Measurements from ENCODE around the gene CDKAL1.
"Not testable (repeated sequence)": the region's sequence is repeated elsewhere in the genome, so short reads cannot be mapped to it uniquely, and the experiment has no call there.

CDKAL1 gene

DNA sequence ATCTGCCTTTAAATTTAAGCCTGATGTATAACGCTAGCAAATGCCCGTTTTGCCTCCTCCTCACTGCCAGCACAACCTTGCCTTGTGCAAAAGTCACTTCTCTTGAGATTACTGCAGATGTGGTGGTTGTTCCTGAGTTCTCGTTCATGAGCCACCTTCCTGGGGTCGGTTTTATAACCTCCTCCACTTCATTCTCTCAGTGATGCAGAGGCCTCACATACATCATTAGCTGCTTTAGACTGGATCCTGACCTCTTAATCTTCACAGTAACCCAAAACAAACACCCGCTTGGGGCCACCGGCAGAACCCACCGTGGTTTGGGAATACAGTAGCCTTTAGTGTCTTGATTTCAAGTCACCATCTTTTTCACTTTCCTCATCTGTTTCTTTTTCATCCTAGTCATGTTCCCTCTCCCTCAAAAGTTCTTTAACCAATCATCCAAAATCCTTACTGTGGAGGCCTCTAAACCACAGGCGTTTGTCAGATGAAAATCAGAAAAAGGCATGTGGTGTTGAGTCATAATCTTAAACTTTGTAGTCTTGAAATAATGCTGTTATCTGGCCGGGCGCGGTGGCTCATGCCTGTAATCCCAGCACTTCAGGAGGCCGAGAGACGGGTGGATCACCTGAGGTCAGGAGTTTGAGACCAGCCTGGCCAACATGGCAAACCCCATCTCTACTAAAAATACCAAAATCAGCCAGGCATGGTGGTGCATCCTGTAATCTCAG, 629.0 kb downstream of the CDKAL1 start:
- DNase-seq, result no peak

DNA sequence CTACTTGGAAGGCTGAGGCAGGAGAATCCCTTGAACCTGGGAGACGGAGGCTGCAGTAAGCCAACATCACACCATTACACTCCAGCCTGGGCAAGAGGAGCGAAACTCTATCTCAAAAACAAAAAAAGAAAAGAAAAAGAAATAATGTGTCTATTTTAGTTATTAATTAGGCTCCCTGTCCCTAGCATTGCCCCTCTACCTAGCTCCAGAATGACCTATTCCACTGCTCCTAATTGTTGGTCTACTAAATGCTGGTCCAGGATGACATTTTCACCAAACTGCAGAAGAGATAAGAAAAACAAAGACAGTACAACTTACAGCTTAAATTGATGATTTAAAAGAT, 629.6 kb downstream of the CDKAL1 start:
- no peak for DNase-seq

DNA sequence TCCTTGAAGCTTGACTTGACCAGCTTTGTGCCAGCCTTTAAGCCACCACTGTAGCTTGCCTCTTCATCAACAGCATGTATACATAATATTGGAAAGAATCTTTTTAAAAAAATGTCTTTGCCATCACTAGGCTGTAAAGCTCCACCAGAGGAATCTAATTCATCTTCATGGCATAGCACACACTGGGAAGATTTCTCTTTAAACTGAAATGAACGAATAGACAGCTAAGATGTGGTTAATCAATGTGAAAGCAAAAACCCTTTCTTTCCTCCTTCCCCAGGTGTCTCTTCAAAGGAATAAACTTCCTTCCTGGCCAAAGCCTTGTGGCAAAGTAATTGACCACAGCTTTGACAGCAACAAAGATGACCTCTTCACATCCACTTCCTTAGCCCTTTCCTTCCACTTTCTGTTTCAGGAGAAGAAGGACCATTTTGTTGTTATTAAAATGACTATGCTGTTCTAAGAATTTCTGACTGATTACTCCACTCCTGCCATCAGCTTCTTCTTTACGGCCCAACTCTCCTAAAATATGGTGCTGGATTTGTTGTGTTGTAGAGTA, 630.6 kb downstream of the CDKAL1 start:
- DNase-seq, result no peak

DNA sequence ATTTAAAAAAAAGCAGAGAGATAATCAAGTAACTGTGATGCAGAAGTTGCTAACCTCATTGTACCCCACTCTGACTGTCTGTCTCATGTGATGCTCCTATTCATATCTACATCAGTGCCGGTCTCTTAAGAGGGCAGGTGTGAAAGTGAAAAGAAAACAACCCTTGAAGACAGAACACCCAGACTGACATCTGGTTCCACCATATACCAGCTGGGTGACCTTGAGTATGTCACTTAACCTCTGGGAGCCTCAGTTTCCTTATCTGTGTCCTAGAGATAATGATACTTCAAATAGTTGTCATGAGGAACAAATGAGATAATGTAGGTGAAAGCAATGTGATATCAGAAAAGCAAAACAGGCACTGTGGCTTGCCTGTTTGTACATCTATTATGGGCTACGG, 632.5 kb downstream of the CDKAL1 start:
- no peak for DNase-seq

DNA sequence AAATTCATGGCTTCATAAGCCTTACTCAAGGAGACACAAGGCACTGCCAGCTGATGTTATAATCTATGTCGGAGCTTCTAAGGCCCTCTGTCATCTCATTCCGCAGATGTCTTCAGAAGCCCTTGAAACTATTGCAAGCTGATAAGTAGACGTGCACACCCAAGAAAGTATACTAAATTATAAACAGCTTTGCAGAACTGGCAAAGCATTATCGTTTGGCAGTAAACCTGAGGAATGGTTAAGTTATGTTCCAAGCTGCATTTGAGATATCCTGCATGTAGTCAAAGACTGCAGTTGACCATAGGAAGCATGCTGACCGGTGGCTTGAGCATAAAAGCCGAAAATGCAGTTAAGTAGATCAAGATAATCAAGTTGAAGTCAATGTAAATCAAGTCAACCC, 633.5 kb downstream of the CDKAL1 start:
- no peak for DNase-seq

DNA sequence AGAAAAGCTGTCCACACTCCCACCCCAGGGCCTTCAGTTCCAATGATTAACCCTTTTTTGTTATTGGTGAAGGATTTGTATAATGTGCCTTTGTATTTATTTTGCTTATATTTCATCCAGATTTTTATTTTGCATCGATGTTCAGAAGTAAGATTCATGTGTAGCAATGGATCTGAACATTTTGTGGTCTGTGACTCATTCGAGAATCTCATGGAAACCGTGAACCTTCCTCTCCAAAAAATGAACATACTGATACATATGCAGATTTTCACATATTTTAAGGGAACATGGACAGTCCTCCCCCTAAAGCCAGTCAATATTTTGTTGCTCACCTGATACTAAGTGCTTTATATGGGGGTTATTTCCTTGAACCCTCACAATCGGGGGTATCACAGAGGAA, 637.5 kb downstream of the CDKAL1 start:
- DNase-seq, result no peak

DNA sequence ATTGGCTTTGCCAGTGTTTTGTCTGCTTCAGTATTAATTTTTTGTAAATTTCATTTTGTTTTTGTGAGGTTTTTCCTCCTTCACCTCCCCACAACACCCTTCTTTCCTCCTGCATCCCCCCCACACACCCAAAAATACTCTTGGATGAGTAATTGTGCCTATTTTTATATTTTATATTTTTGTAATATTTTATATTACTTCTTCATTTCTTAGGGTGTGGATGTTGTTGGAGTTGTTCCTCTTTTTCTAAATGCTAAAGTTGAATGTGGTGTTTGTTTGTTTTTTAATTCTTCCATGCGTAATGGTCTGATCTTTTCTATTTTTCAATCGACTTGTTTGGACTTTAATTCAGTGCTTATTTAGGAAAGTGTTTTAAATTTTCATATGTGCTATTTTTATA, 638.8 kb downstream of the CDKAL1 start:
- no peak for DNase-seq

DNA sequence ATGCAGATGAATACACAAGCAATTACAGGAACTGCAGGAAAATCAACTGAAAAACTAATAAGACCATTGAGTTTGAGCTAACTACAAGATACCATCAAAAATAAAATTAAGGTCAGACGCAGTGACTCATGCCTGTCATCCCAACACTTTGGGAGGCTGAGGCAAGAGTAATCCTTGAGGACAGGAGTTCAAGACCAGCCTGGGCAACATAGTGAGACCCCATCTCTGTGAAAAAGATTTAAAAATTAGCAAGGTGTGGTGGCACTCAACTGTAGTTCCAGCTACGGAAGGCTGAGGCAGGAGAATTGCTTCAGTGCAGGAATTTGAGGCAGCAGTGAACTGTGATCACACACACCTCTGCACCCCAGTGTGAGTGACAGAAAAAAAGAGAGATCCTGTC, 639.4 kb downstream of the CDKAL1 start:
- no peak for DNase-seq

DNA sequence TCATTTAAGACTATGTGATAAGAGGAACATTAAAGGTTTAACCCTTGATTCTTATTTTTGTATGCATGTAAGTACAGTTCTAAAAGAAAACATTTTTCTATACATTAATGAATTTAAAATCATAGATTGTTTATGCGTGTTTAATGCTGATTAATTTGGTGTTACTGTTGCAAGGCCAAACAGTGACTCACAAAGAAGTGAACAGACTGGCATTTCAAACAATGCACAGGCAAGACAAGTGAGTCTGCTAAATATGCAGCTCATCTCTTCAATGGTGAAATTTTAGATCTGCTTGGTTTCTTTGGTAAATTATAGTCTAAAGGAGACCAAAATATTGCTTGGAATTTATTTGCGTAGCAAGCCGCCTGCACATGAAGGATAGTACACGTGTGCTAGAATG, 641.9 kb downstream of the CDKAL1 start:
- no peak for DNase-seq

DNA sequence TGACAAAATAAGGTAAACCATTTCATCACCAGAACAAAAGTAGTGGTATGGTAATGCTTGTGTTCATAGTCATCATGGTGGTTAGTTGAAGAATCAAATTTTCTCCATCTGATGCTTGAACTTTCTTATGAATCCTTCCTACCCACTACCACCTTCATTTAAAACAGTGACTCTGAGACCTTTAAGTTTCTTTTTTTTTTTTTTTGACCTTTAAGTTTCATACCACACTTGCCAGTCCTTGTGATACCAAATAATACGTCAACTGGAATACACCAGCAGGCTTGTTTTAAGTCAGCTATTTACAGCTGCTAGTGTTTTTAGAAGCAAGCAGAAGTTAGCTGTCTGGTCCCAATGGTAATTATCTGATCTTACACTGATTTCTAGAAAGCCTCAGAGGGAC, 645.9 kb downstream of the CDKAL1 start:
- DNase-seq, result no peak

DNA sequence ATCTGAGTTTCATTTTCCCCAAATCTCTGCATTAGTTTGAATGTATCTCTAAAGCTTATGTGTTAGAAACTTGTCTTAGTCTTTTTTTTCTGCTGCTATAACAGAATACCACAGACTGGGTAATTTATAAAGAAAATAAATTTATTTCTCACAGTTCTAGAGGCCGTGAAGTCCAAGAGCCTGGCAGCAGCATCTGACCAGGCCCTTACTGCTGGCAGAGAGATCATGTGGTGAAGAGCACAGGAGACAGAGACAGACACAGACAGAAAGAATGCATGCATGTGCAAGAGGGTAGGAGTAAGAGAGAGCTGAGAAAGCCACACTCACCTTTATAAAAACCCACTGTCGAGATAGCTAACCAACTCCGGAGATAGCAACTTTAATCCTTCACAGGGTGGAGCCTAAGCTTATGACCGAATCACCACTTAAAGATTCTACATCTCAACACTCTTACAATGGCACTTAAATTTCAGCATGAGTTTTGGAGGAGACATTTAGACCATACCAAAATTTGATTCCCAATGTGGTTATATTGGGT, 646.6 kb downstream of the CDKAL1 start:
- DNase-seq, result no peak

DNA sequence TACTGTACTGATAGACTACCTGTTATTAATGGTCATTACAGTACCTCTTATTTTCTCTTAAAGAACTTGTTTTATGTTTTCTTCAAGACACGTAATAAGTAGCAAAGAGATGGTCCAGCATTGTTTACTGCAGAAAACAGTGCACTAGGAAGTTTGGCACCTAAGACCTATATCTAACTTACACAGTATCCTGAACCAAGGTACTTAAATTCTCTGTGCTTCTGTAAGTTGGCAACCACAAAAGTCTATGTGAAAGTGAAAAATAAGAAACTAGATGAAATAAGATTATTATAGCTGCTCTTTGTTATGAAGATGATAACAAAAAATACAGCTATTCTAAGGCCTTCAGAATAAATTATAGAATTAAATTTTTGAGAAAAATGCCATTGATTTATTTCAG, 647.6 kb downstream of the CDKAL1 start:
- no peak for DNase-seq

DNA sequence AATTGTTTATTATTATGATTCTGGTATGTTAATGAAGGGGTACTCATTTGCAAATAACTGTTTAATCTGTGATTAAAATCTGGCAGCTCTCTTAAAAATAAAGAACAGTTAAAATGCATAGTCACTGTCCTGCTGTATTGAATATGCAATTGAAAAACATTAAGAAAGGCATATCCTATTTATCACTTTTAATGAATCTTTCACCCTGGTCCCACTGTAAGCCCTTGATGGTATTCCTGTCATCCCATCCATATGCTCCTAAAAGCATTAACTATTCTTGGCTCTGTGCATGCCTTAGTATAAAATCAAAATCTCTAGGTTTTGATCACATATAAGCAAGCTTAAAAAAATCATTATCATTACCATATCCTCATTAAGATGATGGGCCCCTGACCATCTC, 648.3 kb downstream of the CDKAL1 start:
- DNase-seq, result no peak

DNA sequence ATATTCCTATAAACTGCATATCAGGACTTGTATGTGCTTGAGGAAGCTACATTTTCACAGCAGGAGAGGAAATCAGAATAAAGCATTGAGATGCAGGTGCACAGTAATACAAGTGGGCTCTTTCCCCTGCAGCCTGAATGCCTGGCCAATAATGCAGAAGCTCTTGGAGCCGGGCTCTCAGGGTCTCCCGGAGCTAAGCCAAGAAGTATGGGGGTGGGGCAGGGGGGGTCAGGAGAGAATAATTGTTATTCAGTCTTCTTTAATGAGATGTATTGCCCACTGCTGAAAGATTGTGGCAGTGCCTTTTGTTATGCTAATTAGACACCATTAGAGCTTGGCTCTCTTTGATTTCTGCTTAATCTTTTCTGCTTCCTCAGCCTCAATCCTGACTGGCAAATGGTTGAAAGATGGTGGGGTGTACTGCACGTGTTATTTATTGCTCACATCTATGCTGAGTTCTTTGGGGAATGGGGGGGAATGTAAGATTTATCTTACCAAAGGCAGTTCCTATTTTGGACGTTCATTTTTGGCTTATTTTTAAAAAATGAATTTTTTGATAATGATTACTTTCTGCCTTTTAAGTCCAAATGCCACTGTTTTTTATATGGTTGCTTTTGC, 651.7 kb downstream of the CDKAL1 start:
- no peak for DNase-seq

DNA sequence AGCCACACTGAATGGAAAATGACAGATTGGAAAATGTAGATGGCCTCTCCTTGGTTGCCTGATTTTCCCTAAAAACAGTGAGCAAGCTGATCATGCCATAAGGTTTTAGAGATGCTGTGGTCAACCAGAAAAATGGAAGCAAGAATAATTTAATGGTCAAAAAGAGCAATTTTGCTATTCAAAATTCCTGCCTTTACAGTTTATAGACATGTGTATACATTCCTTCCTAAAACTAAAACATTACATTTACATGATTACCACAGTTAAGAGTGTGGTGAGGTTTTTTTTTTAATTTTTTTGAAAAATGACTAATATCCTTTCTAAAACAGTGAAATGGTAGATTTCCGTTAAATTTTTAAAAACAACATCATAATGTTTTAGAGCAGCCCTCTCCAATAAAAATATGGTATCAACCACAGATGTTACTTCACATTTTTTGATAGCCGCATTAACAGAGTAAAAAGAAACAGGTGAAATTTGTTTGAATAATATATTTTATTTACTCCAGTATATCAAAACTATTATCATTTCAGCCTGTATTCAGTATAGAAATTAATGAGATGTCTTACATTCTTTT, 652.3 kb downstream of the CDKAL1 start:
- DNase-seq, result no peak

DNA sequence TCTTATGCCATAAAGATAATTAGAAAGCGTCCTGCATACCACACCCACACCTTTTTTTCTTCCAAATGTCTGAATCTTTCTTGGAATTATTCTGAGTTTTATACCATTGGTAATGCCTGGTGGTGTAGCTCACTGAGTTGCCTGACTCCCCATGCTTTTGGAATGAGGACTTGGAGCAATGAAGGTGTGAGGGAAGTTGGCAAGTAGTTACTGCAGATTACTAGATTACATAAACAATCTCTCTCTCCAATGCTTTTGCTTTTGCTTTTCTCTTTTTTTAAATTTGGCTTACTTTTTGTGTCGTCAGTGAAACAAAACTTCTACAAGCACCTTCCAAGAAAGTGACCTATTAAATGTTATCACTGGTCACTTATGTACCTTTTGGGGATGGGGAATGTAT, 653.2 kb downstream of the CDKAL1 start:
- DNase-seq, result no peak

DNA sequence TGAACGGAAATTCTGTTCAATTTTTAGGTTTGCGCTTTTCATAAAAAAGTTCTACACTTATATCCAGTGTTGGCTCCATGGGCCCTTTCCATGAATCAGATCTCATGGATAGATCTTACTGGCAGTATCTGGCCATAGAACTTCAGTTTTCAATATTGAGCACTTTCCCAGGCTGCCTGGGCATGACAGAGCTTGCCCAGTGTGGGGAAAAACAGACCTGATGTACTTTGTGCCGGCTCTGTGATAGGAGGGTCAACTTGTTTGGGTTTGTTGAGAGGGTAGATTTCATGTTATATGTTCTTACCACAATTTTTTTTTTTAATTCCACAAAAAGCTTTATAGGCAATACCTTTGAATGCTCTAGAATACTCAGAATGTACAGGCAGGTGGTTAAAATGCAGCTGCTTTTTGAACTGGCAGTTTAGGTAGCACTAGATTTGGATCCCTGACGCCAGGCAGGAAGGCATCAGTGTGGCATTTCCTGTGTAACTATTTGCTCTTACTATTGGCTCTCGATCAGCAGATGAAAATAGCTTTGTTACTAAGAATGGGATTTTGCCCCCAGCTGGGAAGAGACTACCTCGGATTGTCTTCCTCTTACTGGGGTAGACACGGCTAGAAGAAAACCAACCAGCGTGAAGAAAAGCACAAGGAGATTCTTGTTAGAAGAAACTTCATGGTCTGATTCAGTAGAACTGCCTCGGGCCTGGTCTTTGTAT, 654.4 kb downstream of the CDKAL1 start:
- no peak for DNase-seq

DNA sequence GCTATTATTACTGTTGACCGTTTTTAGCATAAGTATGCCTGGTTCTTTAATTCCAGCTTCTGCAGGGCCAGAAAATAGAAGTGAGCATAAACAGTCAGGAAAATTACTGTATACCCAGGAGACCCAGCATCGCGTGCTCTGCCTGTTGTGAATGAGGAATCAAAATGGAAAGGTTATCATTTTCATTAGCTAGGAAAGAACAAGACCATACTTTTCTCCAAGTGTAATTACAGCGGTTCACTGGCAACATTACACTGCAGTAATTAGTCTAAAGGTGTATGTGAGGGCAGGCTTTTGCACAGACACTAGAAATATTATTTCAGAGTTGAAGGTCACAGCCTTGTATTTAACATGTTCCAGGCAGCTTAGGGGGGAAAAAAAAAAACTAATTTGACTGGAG, 655.5 kb downstream of the CDKAL1 start:
- no peak for DNase-seq

DNA sequence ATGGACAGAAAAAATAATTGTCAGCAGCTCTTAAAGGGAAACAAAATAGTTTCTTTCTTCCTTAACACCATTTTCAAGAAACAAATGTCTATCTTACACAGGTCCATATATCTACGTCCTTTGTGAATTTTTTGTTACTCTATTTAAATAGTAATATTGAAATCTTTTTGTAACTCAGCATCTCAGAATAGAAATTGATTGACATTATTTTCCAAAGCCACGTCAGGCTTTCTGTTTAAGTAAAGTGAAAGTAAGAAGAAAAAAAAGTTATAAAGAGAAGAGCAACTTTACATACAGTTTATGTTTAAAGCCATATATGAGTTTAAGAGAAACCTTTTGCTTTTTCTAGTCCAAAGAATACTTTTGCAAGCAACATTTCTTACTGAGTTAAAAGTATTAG, 656.4 kb downstream of the CDKAL1 start:
- no peak for DNase-seq

DNA sequence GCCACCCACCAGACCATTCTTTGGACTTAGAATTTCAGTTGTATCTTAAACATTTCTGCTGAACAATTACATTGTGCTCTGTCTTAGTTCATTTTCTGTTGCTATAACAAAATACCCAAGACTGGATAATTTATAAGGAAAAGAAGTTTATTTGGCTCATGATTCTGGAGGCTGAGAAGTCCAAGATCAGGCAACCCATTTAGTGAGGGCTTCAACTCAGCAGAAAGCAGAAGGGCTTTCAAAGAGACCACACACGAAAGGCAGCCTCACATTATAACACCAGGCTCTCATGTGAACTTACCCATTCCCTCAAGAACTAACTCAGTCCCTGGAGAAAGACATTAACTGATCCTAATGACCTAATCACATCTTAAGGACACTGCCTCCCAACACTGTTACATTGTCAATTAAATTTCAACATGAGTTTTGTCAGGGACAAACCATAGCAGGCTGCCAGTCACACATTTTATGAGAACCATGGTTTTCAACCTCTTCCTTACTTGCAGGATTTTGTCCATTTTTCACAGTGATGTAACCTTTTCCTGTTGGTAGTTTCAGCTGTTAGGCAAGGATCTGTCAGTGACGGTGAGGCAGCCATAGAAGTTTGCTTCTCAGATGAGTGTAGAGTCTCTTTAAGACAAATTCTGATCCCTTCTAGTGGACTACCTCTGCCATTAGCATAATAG, 659.7 kb downstream of the CDKAL1 start:
- DNase-seq, result no peak

DNA sequence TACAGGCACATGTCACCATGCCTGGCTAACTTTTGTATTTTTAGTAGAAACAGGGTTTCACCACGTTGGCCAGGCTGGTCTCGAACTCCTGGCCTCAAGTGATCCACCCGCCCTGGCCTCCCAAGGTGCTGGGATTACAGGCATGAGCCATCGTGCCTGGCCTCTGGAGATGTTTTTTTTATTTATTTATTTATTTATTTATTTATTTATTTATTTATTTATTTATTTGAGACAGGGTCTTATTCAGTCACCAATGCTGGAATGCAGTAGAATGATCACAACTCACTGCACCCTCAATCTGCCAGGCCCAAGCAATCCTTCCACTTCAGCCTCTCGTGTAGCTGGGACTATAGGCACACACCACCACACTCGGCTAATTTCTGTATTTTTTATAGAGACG, 661.0 kb downstream of the CDKAL1 start:
- DNase-seq, result not testable (repeated sequence)

DNA sequence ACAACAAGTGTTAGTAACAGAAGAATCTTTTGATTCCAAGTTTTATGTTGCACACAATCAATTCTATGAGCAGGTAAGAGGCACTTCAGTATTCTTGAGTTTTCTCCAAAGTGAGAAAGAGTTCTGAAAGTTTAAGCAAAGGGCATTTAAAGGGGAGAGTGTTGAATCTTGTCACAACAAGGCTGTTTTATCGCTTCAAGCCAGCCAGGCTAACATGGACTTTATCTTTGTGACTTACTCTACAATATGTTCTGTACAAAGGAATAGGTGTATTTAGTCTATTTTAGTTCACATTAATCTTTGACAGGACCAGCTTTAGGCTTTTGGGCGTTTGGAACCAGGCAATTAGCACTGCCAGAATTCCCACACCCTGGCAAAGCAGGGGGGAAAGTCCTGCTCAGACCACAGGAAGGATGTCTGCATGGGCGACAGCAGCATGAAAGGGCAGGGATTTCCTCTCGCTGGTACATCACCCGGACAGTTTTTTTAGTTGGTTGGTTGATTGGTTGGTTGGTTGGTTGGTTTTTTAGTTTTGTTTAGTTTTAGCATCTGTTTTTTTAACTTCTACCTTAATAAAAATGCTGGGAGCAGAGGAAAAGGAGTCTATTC, 663.9 kb downstream of the CDKAL1 start:
- no peak for DNase-seq

Measured in activated naive CD4-positive, alpha-beta T cell (primary cell).